GM19455 (cell line): Measurements from ENCODE around the gene SGCB.

ENCODE experiments used
- ATAC-seq: cut with Tn5 transposase; IDR thresholded peaks from one replicate; pipeline ENCODE4 v1.9.1; 2021; ENCODE audit not compliant: unreplicated experiment

The SGCB gene

DNA sequence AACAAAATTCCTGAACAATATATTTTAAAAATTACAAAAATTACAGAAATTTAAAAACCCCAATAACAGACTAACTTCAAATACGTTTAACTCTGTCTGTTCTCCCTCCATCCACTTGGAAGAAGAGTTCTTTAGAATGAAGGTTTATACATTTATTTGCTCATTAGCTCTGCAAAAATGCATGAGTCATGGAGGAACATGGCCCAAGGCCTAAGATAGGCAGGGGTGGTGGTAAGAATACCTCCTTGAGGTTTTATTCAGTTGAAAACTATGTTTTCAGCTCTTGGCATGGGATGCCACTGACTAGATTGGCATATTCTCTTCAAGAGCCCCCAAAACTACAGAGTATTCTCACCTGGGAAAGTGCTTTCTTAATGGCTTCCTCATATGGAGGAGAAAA lies 9.1 kb downstream of the SGCB start:
- no peak for ATAC-seq

DNA sequence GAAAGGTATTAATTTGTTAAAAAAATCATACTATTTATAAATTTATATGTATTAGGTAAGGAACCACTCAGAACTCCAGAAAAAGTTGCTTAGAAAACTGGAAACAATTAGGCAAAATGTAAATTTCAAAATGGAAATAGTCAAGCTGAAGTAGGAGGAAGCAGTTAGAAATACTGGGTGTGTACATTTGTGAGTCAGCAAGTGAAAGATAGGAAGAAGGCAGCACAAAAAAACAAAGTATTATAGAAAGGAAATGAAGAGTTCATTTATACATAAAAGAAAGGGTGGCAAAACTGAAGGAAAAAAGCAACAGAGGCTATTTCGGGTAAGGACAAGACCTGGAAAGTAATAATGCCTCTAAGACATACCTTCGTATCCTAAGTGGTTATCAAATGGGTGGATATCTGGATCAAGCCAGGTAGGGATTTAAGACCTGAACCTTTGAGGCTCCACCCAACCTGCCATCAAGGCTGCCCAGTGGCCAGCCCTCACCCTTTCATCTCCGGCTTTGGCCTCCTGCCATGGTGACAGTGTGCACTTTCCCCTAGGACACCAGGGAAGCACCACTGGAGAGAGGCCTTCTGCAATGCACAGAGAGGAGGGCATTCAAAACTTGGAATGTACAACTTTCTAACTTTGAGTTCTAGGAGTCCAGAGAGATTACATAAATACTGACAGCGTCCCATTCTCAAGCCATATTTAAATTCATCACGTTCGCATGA lies 18.0 kb downstream of the SGCB start, which contains the start of gene LRRC66:
LRRC66 (minus strand) TSS at position 428 of the 722 bp plus-strand sequence. CDS start 2,750 bp downstream, outside the sequence.
- no peak for ATAC-seq

GRCh38 chr4:52017814-52018213 lies 20.3 kb downstream of the SGCB start:
- ATAC-seq = no peak

- no peak for ATAC-seq
Observed at GRCh38 chr4:52016981-52017380, 21.1 kb downstream of the SGCB start.

- ATAC-seq = no peak
Observed at GRCh38 chr4:52015366-52015765, 22.7 kb downstream of the SGCB start.

GRCh38 chr4:52014903-52015302 lies 23.2 kb downstream of the SGCB start:
- ATAC-seq = no peak

DNA sequence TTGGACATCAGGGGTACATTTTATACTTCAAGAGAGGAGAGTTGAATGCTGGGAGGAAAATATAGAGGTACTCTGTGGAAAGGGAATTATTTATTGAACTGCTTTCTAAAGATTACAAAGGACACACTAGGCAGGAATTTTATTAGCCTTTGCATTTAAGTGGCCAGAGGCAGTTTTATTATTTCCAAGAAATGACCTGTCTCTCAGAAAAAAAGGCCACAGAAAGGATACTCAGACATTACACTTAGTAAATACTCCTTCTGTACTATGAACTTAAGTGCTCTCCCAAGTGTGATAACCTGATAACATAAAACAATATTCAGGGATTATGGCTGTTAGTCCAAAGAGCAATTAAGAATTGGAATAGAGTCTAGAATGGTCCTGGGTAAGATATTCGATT lies 25.4 kb downstream of the SGCB start:
- no peak for ATAC-seq

- ATAC-seq = no peak
Observed at GRCh38 chr4:52010986-52011385, 27.1 kb downstream of the SGCB start.

DNA sequence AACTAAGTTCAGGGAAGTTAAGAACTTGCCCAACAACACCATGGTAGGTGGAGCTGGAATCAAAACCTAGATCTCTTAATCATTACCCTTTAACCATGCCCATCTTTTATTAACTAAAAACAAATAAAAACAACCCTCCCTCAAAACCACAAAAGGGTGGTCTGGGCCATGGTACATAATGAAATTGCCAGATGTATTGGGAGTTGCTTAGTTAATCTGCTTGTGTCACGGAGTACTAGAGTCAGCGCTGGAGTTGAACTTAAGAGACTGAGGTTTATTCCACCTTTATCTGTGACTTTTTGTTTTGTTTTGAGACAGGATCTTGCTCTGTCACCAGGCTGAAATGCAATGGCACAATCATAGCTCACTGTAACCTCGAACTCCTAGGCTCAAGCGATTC lies 31.2 kb downstream of the SGCB start:
- no peak for ATAC-seq

- ATAC-seq = no peak
Observed at GRCh38 chr4:52005604-52006273, 32.4 kb downstream of the SGCB start.

- ATAC-seq = no peak
Observed at GRCh38 chr4:52004414-52004813, 33.7 kb downstream of the SGCB start.

GRCh38 chr4:52001616-52002015 lies 36.5 kb downstream of the SGCB start:
- no peak for ATAC-seq

DNA sequence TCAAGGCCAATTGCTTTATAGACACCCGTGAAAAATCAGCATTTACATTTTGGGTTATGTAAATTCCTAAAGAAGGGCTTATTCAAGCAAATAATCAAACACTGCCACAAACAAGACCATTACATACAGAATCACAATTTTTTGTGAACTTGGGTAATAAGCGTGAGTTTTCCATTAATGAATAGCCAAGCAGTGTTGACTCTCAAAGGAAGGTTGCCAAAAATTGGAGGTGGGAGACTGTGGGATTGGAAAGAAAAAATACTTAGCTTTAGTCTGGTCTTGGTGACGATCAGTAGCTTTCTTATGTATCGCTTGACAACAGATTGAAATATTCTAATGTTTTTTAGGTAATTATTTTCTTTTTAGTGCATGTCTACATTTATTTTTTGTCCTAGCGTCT lies 38.8 kb downstream of the SGCB start:
- ATAC-seq = no peak

GRCh38 chr4:51998837-51999236 lies 39.3 kb downstream of the SGCB start:
- no peak for ATAC-seq

GRCh38 chr4:51997647-51998046 lies 40.5 kb downstream of the SGCB start:
- ATAC-seq = no peak

GRCh38 chr4:51995647-51996220 lies 42.4 kb downstream of the SGCB start:
- no peak for ATAC-seq
